Measurements from ENCODE around the gene RUSF1. TPM values are rescaled to one million over a fixed set of nuclear protein-coding genes. Genes with fewer than 3 reads are reported as not detected.

Gene RUSF1
- total and polyA plus RNA-seq, 9 of the 15 experiments (the other 6 are each of a cell fraction or from before 2014, with no cell fraction given) = 0.80 to 52.8 (median 27.6) TPM

DNA sequence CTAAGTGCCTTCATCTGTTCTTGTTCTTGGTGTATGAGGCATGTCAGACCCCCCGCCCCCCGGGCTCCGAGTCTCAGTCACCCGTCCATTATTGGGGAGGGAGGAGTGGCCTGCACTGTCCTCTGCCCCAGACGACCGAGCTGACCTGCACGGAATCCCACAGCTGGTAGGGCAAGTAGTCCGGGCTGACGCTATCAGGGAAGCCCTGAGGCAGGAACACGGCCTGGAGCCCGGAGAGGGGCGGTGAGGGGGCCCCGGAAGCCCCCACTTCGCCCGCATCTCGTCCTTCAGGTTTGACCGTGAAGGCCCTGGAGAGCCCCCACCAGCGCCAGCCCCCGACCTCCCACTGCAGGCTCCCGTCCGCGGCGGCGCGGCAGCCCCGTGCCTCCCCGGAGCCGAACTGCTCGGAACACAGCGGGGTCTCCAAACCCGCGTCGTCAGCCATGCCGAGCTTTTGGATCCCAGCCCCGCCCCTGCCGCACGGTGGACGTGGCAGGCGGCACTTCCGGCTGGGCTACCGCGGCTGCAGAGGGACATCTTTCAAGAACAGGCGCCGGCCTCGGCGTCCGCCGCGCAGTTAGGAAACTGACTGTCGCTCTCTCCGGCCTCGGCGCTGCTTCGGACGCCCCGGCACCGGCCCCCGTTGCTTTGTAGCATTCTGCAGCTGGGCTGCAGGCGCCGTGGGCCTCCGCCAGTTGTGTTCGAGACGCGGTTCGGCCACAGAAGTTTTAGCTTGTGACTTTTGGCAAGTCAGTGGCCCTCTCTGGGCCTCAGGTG is at the start of gene RUSF1 (continued):
- TF ChIP-seq, protein P1, sequence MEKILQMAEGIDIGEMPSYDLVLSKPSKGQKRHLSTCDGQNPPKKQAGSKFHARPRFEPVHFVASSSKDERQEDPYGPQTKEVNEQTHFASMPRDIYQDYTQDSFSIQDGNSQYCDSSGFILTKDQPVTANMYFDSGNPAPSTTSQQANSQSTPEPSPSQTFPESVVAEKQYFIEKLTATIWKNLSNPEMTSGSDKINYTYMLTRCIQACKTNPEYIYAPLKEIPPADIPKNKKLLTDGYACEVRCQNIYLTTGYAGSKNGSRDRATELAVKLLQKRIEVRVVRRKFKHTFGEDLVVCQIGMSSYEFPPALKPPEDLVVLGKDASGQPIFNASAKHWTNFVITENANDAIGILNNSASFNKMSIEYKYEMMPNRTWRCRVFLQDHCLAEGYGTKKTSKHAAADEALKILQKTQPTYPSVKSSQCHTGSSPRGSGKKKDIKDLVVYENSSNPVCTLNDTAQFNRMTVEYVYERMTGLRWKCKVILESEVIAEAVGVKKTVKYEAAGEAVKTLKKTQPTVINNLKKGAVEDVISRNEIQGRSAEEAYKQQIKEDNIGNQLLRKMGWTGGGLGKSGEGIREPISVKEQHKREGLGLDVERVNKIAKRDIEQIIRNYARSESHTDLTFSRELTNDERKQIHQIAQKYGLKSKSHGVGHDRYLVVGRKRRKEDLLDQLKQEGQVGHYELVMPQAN (IDR thresholded peaks at IDR 0.05; ENCODE audit: borderline replicate concordance) = peak; percentile 4; the same call in 1 of the 2 replicates
- TF ChIP-seq HNRNPL (IDR thresholded peaks at IDR 0.05; ENCODE audit: low read depth, low read length) (no peak; the same call in 1 of the 2 replicates), MBD2 (IDR thresholded peaks at IDR 0.05; ENCODE audit: borderline replicate concordance, low read depth) (peak; percentile 84), GATAD2B (IDR thresholded peaks at IDR 0.05; ENCODE audit: borderline replicate concordance) (no peak; the same call in 1 of the 2 replicates), HDAC2 (IDR thresholded peaks at IDR 0.05) (no peak), CBX1 (IDR thresholded peaks at IDR 0.05; ENCODE audit: low read depth) (peak; percentile 84), GABPB2 (CRISPR knock-in tag; conservative IDR thresholded peaks at IDR 0.05) (no peak), CBX5 (IDR thresholded peaks at IDR 0.05; ENCODE audit: borderline replicate concordance, low read depth) (no peak), CHAMP1 (IDR thresholded peaks at IDR 0.05) (no peak), PRPF4 (IDR thresholded peaks at IDR 0.05; ENCODE audit: insufficient read depth, low read depth, low read length, poor library complexity, severe bottlenecking) (no peak), FUS (optimal IDR thresholded peaks at IDR 0.05; ENCODE audit: low read depth, low read length) (peak; percentile 72), ZNF785 (CRISPR knock-in tag; IDR thresholded peaks at IDR 0.05) (no peak), SMAD3 (CRISPR knock-in tag; conservative IDR thresholded peaks at IDR 0.05) (no peak), BCL6 (CRISPR knock-in tag; IDR thresholded peaks at IDR 0.05) (no peak), CXXC5 (CRISPR knock-in tag; IDR thresholded peaks at IDR 0.05) (peak; percentile 91)
- TF ChIP-seq, protein P2, sequence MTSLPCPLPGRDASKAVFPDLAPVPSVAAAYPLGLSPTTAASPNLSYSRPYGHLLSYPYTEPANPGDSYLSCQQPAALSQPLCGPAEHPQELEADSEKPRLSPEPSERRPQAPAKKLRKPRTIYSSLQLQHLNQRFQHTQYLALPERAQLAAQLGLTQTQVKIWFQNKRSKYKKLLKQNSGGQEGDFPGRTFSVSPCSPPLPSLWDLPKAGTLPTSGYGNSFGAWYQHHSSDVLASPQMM (CRISPR knock-in tag; IDR thresholded peaks at IDR 0.05) = no peak
- TF ChIP-seq, protein P3, sequence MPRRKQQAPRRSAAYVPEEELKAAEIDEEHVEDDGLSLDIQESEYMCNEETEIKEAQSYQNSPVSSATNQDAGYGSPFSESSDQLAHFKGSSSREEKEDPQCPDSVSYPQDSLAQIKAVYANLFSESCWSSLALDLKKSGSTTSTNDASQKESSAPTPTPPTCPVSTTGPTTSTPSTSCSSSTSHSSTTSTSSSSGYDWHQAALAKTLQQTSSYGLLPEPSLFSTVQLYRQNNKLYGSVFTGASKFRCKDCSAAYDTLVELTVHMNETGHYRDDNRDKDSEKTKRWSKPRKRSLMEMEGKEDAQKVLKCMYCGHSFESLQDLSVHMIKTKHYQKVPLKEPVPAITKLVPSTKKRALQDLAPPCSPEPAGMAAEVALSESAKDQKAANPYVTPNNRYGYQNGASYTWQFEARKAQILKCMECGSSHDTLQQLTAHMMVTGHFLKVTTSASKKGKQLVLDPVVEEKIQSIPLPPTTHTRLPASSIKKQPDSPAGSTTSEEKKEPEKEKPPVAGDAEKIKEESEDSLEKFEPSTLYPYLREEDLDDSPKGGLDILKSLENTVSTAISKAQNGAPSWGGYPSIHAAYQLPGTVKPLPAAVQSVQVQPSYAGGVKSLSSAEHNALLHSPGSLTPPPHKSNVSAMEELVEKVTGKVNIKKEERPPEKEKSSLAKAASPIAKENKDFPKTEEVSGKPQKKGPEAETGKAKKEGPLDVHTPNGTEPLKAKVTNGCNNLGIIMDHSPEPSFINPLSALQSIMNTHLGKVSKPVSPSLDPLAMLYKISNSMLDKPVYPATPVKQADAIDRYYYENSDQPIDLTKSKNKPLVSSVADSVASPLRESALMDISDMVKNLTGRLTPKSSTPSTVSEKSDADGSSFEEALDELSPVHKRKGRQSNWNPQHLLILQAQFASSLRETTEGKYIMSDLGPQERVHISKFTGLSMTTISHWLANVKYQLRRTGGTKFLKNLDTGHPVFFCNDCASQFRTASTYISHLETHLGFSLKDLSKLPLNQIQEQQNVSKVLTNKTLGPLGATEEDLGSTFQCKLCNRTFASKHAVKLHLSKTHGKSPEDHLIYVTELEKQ (CRISPR knock-in tag; IDR thresholded peaks at IDR 0.05) = no peak
- TF ChIP-seq, protein P4, sequence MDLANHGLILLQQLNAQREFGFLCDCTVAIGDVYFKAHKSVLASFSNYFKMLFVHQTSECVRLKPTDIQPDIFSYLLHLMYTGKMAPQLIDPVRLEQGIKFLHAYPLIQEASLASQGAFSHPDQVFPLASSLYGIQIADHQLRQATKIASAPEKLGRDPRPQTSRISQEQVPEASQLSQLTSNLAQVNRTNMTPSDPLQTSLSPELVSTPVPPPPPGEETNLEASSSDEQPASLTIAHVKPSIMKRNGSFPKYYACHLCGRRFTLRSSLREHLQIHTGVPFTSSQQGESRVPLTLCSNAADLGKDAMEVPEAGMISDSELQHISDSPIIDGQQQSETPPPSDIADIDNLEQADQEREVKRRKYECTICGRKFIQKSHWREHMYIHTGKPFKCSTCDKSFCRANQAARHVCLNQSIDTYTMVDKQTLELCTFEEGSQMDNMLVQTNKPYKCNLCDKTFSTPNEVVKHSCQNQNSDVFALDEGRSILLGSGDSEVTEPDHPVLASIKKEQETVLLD (IDR thresholded peaks at IDR 0.05) = no peak

Measured in K562 (cell line).